Renal cortex interstitium (tissue), 3 donors: ENCODE data around the gene PRRT2. TPM values are rescaled to one million over a fixed set of nuclear protein-coding genes. Genes with fewer than 3 reads are reported as not detected.

Experiments
- polyA plus RNA-seq, 3 donors: library from polyadenylated mRNA; unstranded; fragments of 120-200 nt; gene quantifications; one replicate each; pipeline ENCODE4 v1.2.1, GENCODE V29; 2013; ENCODE audit not compliant: insufficient read length in 3 of 3

Gene PRRT2
- polyA plus RNA-seq, 3 donors = 13.3 to 27.2 (median 18.1) TPM

Other genes with a start within 250 kb of the PRRT2 start
- gene SPN, start 148.9 kb upstream of the PRRT2 start, polyA plus RNA-seq = 1 to 10 TPM; 1.9 to 2.8 (median 2.5) TPM
- gene QPRT, start 133.0 kb upstream of the PRRT2 start, polyA plus RNA-seq = 100 to 1,000 TPM; 134 to 182 (median 169) TPM
- under 1 TPM; 0.14 to 0.29 (median 0.26) TPM for gene C16orf54, start 66.2 kb upstream of the PRRT2 start, polyA plus RNA-seq
- under 1 TPM in 1 of 3 donors, not detected in 2; 0.09 TPM for gene ZG16, start 33.9 kb upstream of the PRRT2 start, polyA plus RNA-seq
- 10 to 100 TPM; 63.8 to 78.5 (median 71.9) TPM for gene KIF22, start 21.4 kb upstream of the PRRT2 start, polyA plus RNA-seq
- 100 to 1,000 TPM; 299 to 379 (median 301) TPM for gene MAZ, start 5.7 kb upstream of the PRRT2 start, polyA plus RNA-seq
- gene PAGR1, start 4.0 kb downstream of the PRRT2 start, polyA plus RNA-seq = 10 to 100 TPM; 30.9 to 48.0 (median 42.0) TPM
- gene MVP, start 8.3 kb downstream of the PRRT2 start, polyA plus RNA-seq = 10 to 100 TPM; 13.6 to 29.9 (median 14.0) TPM
- gene CDIPT, start 51.0 kb downstream of the PRRT2 start, polyA plus RNA-seq = 100 to 1,000 TPM in 2 of 3 donors, 10 to 100 TPM in 1; 83.8 to 110 (median 108) TPM
- gene SEZ6L2, start 87.4 kb downstream of the PRRT2 start, polyA plus RNA-seq = 10 to 100 TPM in 2 of 3 donors, 1 to 10 TPM in 1; 8.2 to 12.5 (median 12.4) TPM
- gene ASPHD1, start 88.3 kb downstream of the PRRT2 start, polyA plus RNA-seq = 1 to 10 TPM in 1 of 3 donors, under 1 TPM in 2; 0.47 to 1.3 (median 0.80) TPM
- 10 to 100 TPM; 15.2 to 31.7 (median 16.6) TPM for gene KCTD13, start 114.0 kb downstream of the PRRT2 start, polyA plus RNA-seq
- gene TMEM219, start 149.9 kb downstream of the PRRT2 start, polyA plus RNA-seq = 100 to 1,000 TPM in 2 of 3 donors, 10 to 100 TPM in 1; 98.3 to 120 (median 107) TPM
- 10 to 100 TPM; 38.0 to 54.0 (median 52.6) TPM for gene TAOK2, start 161.7 kb downstream of the PRRT2 start, polyA plus RNA-seq
- gene HIRIP3, start 183.4 kb downstream of the PRRT2 start, polyA plus RNA-seq = 10 to 100 TPM; 16.4 to 22.1 (median 19.3) TPM
- 10 to 100 TPM; 42.4 to 64.5 (median 53.7) TPM for gene INO80E, start 184.0 kb downstream of the PRRT2 start, polyA plus RNA-seq
- 1 to 10 TPM; 2.2 to 5.2 (median 2.5) TPM for gene DOC2A, start 198.8 kb downstream of the PRRT2 start, polyA plus RNA-seq
- not detected for gene C16orf92, start 211.0 kb downstream of the PRRT2 start, polyA plus RNA-seq
- gene TLCD3B, start 219.1 kb downstream of the PRRT2 start, polyA plus RNA-seq = 1 to 10 TPM in 2 of 3 donors, under 1 TPM in 1; 0.65 to 1.8 (median 1.3) TPM